ENCODE data around the gene TMA7B.
A peak's percentile ranks its signal among the peaks of the same experiment; 100 is the strongest.

Gene TMA7B

GRCh38 chr22:39932166-39932565 is 28.0 kb upstream of the TMA7B start:
- no peak overlapping the region for H3K4me3 ChIP-seq (replicated peaks in 1 of 2; ENCODE audit: low read depth in 2 of 2, low read length in 2 of 2)

GRCh38 chr22:39932918-39933649 is 27.1 kb upstream of the TMA7B start:
- peak; percentile 26 to 39 for DNase-seq (ENCODE audit: low read depth in 2 of 2)
- H3K4me3 ChIP-seq (replicated peaks in 1 of 2; ENCODE audit: low read depth in 2 of 2, low read length in 2 of 2): no peak overlapping the region

More at GRCh38 chr22:39932166-39932565, 28.0 kb upstream of the TMA7B start:
- TF ChIP-seq CTCF (IDR thresholded peaks at IDR 0.05; ENCODE audit: low read depth, low read length): no peak
- no peak for DNase-seq (ENCODE audit: low read depth in 2 of 2)

GRCh38 chr22:39933741-39934140 is 26.5 kb upstream of the TMA7B start:
- TF ChIP-seq CTCF (IDR thresholded peaks at IDR 0.05; ENCODE audit: low read depth, low read length): no peak
- no peak overlapping the region for H3K4me3 ChIP-seq (replicated peaks in 1 of 2; ENCODE audit: low read depth in 2 of 2, low read length in 2 of 2)
- DNase-seq (ENCODE audit: low read depth in 2 of 2): no peak

More at GRCh38 chr22:39932918-39933649, 27.1 kb upstream of the TMA7B start:
- TF ChIP-seq CTCF (IDR thresholded peaks at IDR 0.05; ENCODE audit: low read depth, low read length): peak; percentile 71

GRCh38 chr22:39935116-39935515 is 25.1 kb upstream of the TMA7B start:
- no peak for DNase-seq (ENCODE audit: low read depth in 2 of 2)
- TF ChIP-seq CTCF (IDR thresholded peaks at IDR 0.05; ENCODE audit: low read depth, low read length): no peak
- H3K4me3 ChIP-seq (replicated peaks in 1 of 2; ENCODE audit: low read depth in 2 of 2, low read length in 2 of 2): no peak overlapping the region

- no peak overlapping the region for H3K4me3 ChIP-seq (replicated peaks in 1 of 2; ENCODE audit: low read depth in 2 of 2, low read length in 2 of 2)
- TF ChIP-seq CTCF (IDR thresholded peaks at IDR 0.05; ENCODE audit: low read depth, low read length): no peak
- DNase-seq (ENCODE audit: low read depth in 2 of 2): no peak
These were observed 24.6 kb upstream of the TMA7B start for GRCh38 chr22:39935612-39936011.

GRCh38 chr22:39936523-39937145 is 23.6 kb upstream of the TMA7B start:
- no peak for DNase-seq (ENCODE audit: low read depth in 2 of 2)
- H3K4me3 ChIP-seq (replicated peaks in 1 of 2; ENCODE audit: low read depth in 2 of 2, low read length in 2 of 2): no peak overlapping the region
- TF ChIP-seq CTCF (IDR thresholded peaks at IDR 0.05; ENCODE audit: low read depth, low read length): no peak

Measured in cardiac fibroblast (primary cell).